Mononuclear cell (primary cell): ENCODE data around the gene HCN2. TPM values are rescaled to one million over a fixed set of nuclear protein-coding genes. Genes with fewer than 3 reads are reported as not detected.

Experiments used
- H3K27me3 ChIP-seq: 2 replicates; pipeline ENCODE4 v1.6.0; 2011; ENCODE audit warnings: low read length, control low read depth; ENCODE audit not compliant: insufficient read depth
- H3K4me1 ChIP-seq: 2 replicates; pipeline ENCODE4 v1.5.1; 2011; ENCODE audit warnings: mild to moderate bottlenecking, low read length, control low read depth; ENCODE audit not compliant: insufficient read depth
- H3K4me3 ChIP-seq: 2 replicates; pipeline ENCODE4 v1.5.1; 2011; ENCODE audit warnings: mild to moderate bottlenecking, low read length, moderate library complexity
- H3K9me3 ChIP-seq: 2 replicates; pipeline ENCODE4 v1.5.1; 2011; ENCODE audit warnings: low read depth, mild to moderate bottlenecking, control low read depth, low read length
- total RNA-seq: library from RNA; depleted of rRNA; stranded (reverse); fragments of >200 nt; gene quantifications from one replicate; pipeline ENCODE4 v1.2.3, GENCODE V29; 2012

HCN2 gene
- total RNA-seq, 1 donor: 0.21 TPM

DNA sequence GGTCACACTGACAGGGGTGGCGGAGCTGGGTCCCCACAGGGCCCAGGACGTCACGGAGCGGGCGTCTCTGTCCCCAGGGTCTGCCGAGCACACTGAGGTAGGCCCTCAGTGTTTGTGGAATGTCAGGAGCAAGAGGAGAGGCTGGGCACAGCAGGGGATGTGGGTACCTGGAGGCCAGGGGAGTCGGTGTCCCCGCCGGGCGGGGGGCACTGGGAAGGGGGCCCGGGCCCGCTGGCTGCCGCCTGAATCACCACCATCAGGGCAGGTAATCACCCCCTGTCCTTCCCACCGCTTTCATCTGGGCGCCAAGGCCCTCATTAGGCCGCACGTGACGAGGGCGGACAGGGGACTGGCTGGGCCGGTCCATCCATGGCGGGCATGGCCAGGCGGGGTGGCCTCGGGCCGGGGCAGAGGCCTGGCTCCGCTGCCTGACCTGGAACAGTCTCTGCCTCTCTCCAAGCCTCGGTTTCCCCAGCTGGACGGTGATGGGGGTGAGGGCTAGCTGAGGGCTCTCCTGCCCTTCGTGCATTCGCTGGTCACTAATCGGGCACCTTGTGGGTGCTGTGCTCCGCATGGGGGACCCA is 51.0 kb downstream of the HCN2 start:
- Histone ChIP-seq H3K4me3 (no peak overlapping the region), H3K9me3 (no peaks in the 10 kb centered on the region), H3K4me1 (peaks cover 12% of the 10 kb centered on the region), H3K27me3 (no peaks in the 10 kb centered on the region)

- Histone ChIP-seq H3K4me3 (no peak overlapping the region), H3K9me3 (no peaks in the 10 kb centered on the region), H3K4me1 (peaks cover 12% of the 10 kb centered on the region), H3K27me3 (no peaks in the 10 kb centered on the region)
Observed at GRCh38 chr19:641702-642101, 52.0 kb downstream of the HCN2 start.

GRCh38 chr19:642767-643727 is 53.4 kb downstream of the HCN2 start:
- H3K4me1 ChIP-seq: peaks cover 12% of the 10 kb centered on the region
- no peak overlapping the region for H3K4me3 ChIP-seq
- H3K27me3 ChIP-seq: no peaks in the 10 kb centered on the region
- no peaks in the 10 kb centered on the region for H3K9me3 ChIP-seq

DNA sequence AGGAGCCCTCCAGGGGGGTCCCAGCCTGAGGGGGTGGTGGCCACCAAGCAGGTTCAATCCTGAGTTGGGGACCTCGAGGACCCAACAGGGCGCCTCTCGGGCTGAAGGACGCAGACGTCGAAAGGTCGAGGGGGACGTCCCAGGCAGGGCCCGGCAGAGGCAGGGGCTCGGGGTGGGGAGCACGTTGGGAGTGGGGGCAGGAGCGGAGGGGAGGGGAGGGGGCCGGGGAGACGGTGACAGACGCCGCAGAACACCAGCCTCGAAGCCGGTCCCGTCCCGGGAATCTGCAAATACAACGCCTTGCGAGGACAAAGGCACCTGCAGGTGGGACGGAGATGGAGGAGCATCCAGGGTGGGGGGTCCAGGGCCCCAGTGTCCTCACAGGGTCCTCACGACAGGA is 54.1 kb downstream of the HCN2 start:
- H3K9me3 ChIP-seq: no peaks in the 10 kb centered on the region
- H3K4me3 ChIP-seq: no peak overlapping the region
- H3K4me1 ChIP-seq: peaks cover 7% of the 10 kb centered on the region
- H3K27me3 ChIP-seq: no peaks in the 10 kb centered on the region

DNA sequence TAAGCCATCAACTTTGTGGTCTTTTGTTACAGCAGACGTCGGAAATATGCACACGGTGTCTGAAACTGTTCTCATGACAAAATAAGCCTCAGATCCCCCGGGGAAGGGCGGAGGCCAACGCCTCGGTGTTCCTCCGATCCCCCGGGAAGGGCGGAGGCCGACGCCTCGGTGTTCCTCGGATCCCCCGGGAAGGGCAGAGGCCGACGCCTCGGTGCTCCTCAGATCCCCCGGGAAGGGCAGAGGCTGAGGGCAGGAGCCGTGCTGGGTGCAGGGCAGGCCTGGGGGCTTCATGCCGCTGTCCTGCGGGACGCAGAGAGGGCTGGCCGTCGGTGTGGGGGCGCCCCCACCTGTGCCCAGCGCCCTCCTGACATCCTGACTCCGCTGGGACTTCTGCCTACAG is 54.7 kb downstream of the HCN2 start:
- no peak overlapping the region for H3K4me3 ChIP-seq
- H3K9me3 ChIP-seq: no peaks in the 10 kb centered on the region
- peaks cover 1% of the 10 kb centered on the region for H3K4me1 ChIP-seq
- no peaks in the 10 kb centered on the region for H3K27me3 ChIP-seq

DNA sequence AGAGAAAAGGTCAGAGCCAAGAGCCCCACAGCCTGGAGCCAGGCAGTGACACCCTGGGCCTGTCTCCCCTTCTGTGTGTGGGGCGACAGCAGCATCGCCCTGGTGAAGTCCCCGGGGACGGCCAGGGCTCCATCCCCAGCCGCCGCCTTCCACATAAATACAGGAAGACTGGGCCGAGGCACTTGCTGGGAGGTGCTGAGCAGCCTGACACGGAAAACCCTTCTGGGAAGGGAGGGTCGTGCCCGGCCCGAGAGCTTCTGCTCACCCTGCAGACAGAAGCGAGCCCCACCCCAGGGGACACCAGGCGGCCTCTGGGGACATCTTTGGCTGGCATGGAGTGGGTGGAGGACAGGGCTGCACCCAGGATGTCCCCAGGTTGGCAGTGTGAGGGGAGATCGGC is 55.1 kb downstream of the HCN2 start:
- Histone ChIP-seq H3K9me3 (no peaks in the 10 kb centered on the region), H3K4me3 (no peak overlapping the region), H3K4me1 (no peaks in the 10 kb centered on the region), H3K27me3 (no peaks in the 10 kb centered on the region)

- H3K4me3 ChIP-seq: no peak overlapping the region
- no peaks in the 10 kb centered on the region for H3K4me1 ChIP-seq
- H3K27me3 ChIP-seq: no peaks in the 10 kb centered on the region
- no peaks in the 10 kb centered on the region for H3K9me3 ChIP-seq
Observed at GRCh38 chr19:645912-646778, 56.5 kb downstream of the HCN2 start.

- no peaks in the 10 kb centered on the region for H3K9me3 ChIP-seq
- H3K4me3 ChIP-seq: no peak overlapping the region
- H3K27me3 ChIP-seq: no peaks in the 10 kb centered on the region
- H3K4me1 ChIP-seq: no peaks in the 10 kb centered on the region
Observed at GRCh38 chr19:646779-647565, 57.3 kb downstream of the HCN2 start.

- H3K4me1 ChIP-seq: no peaks in the 10 kb centered on the region
- no peaks in the 10 kb centered on the region for H3K9me3 ChIP-seq
- H3K27me3 ChIP-seq: no peaks in the 10 kb centered on the region
- no peak overlapping the region for H3K4me3 ChIP-seq
Observed at GRCh38 chr19:647566-648284, 58.0 kb downstream of the HCN2 start.

DNA sequence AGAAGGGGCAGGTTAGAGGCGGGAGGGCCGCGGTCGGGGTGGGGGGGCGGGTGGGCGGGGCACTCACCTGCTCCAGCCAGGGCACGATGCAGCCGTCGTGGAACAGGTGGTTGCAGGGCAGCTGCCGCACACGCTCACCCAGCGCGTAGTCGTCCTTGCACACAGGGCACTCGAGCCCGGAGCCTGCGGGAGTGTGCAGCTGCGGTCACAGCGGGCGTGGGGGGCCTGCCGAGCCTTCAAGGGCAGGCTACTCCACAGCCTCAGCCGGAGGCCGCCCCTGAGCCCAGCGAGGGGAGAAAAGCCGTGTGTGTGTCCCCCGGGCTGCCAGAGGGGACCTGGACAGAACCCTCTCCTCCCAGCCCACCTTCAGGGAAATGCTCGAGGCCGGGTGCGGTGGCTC is 58.6 kb downstream of the HCN2 start:
- H3K4me3 ChIP-seq: no peak overlapping the region

GRCh38 chr19:648904-649801 is 59.5 kb downstream of the HCN2 start:
- no peaks in the 10 kb centered on the region for H3K9me3 ChIP-seq
- no peaks in the 10 kb centered on the region for H3K4me1 ChIP-seq
- no peak overlapping the region for H3K4me3 ChIP-seq
- no peaks in the 10 kb centered on the region for H3K27me3 ChIP-seq

More for the DNA sequence above, 58.6 kb downstream of the HCN2 start:
- Histone ChIP-seq H3K4me1 (no peaks in the 10 kb centered on the region), H3K9me3 (no peaks in the 10 kb centered on the region), H3K27me3 (no peaks in the 10 kb centered on the region)

DNA sequence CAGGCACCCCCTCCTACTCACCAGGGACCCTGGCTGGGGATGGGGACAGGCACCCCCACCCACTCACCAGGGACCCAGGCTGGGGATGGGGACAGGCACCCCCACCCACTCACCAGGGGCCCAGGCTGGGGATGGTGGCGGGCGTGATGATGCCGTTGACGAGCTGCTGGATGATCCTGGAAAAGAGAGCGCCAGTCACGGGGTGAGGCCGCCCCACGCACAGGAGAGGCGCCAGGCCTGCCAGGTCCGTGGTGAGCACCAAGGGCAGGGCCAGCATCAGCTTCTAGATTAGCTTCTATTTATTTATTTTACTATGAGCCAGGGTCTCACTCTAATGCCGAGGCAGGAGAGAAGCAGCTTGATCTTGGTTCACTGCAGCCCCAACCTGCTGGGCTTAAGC is 60.4 kb downstream of the HCN2 start:
- no peaks in the 10 kb centered on the region for H3K9me3 ChIP-seq
- no peaks in the 10 kb centered on the region for H3K27me3 ChIP-seq
- H3K4me3 ChIP-seq: no peak overlapping the region
- no peaks in the 10 kb centered on the region for H3K4me1 ChIP-seq

DNA sequence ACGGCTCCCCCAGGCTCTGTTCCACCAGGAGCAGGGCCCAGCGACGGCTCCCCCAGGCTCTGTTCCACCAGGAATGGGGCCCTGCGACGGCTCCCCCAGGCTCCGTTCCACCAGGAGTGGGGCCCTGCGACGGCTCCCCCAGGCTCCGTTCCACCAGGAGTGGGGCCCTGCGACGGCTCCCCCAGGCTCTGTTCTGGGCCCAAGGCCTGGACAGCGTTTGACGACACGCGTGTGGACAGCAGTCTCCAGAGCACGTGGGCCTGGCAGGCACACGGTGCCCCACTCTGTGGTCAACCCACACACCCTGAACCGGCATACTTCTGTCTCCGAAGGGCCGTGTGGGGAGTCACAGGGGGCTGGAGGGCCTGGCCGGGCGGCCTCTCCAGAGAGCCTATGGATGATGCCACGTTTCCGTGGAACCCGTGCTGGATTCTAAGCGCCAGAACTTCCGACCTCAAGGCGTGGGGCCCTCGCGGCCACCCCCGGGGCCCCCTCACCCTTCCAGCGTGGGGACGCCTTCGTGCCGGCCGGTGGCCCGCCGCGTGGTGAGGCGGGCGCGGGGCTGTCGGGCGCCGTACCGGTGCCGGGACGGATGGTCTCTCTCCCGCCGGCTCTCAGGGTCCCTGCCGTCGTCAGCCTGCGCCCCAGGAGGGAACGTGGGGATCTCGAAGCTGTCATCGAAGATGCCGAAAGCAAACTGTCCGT is 61.6 kb downstream of the HCN2 start:
- no peaks in the 10 kb centered on the region for H3K9me3 ChIP-seq
- no peaks in the 10 kb centered on the region for H3K27me3 ChIP-seq
- H3K4me1 ChIP-seq: no peaks in the 10 kb centered on the region
- H3K4me3 ChIP-seq: no peak overlapping the region
